Measurements from ENCODE around the gene SPAG5.

GRCh38 chr17:28530926-28531325 is 67.9 kb downstream of the SPAG5 start:
- TF ChIP-seq GATA2 (IDR thresholded peaks at IDR 0.05; ENCODE audit: low read depth, low read length) (no peak), GATA3 (IDR thresholded peaks at IDR 0.05; ENCODE audit: low read depth, low read length) (no peak)
